ENCODE measurements around the gene SAFB. TPM values are rescaled to one million over a fixed set of nuclear protein-coding genes. Genes with fewer than 3 reads are reported as not detected.
"Not testable (repeated sequence)": the region's sequence is repeated elsewhere in the genome, so short reads cannot be mapped to it uniquely, and the experiment has no call there.

SAFB gene
- polyA plus RNA-seq, 1 donor: 192 TPM

GRCh38 chr19:5696196-5697021 lies 73.5 kb downstream of the SAFB start:
- no peak for DNase-seq

GRCh38 chr19:5697022-5697889 lies 74.4 kb downstream of the SAFB start:
- DNase-seq: no peak

- no peak for DNase-seq
Measured at GRCh38 chr19:5697890-5698634, 75.2 kb downstream of the SAFB start.

- no peak for DNase-seq
Measured at GRCh38 chr19:5698635-5699422, 75.9 kb downstream of the SAFB start.

- DNase-seq: no peak
Measured at GRCh38 chr19:5700455-5701092, 77.7 kb downstream of the SAFB start.

- not testable (repeated sequence) for DNase-seq
Measured at GRCh38 chr19:5702053-5702410, 79.1 kb downstream of the SAFB start.

GRCh38 chr19:5703819-5704818 lies 81.2 kb downstream of the SAFB start:
- DNase-seq: no peak

- DNase-seq: no peak
Measured at GRCh38 chr19:5705552-5705951, 82.7 kb downstream of the SAFB start.

- no peak for DNase-seq
Measured at GRCh38 chr19:5706876-5707573, 84.1 kb downstream of the SAFB start.

GRCh38 chr19:5707576-5708575 lies 85.0 kb downstream of the SAFB start:
- DNase-seq: no peak

GRCh38 chr19:5711025-5711424 lies 88.1 kb downstream of the SAFB start:
- DNase-seq: no peak

GRCh38 chr19:5711713-5712161 lies 88.9 kb downstream of the SAFB start:
- no peak for DNase-seq

- DNase-seq: no peak
Measured at GRCh38 chr19:5713228-5713627, 90.3 kb downstream of the SAFB start.

- DNase-seq: no peak
Measured at GRCh38 chr19:5714816-5715215, 91.9 kb downstream of the SAFB start.

- no peak for DNase-seq
Measured at GRCh38 chr19:5717215-5717935, 94.5 kb downstream of the SAFB start.
